Activated CD4-positive, CD25-positive, alpha-beta regulatory T cell (primary cell): ENCODE results near the gene GRIK4.

Source experiments
- DNase-seq, 4 experiments: peaks; one replicate each; lab custom pipeline; 2025; lab: John Stamatoyannopoulos, UW

GRIK4 gene

DNA sequence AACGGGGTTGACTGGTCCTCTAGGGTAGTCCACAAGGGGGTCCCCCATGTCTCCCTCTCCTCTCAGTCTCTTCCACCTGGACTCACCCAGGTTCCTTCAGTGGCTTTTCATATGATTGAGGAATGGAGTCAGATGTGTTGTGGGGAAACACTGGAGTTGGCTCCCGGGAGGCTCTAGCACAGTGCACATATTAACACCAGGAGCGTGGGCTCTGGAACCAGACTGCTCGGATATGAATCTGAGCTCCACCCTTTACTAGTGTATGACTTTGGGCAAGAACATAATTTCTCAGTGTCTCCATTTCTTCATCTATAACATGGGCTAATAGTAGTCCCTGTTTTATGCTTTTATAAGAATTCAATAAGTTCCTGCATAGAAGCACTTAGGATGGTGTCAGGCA is 157.0 kb downstream of the GRIK4 start:
- no peak for DNase-seq

DNA sequence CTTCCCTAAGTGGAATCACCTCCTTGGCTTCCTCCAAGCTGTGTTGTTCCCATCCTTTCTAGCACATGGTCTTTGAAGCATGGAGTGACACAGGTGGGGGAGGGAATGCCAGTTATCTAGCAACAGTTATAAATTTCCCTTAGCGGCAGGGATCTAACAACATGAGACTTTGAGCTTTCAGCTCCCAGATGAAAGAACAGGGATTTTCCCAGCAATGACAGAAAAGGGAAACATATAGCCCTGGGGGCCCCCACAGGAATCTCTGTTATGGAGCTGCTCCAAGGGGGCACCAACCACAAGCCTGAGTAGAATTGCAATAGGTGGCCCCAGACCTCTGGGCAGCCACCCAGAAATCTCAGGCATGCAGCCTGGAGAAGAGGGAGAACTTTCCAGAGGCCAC is 163.0 kb downstream of the GRIK4 start:
- DNase-seq = no peak

DNA sequence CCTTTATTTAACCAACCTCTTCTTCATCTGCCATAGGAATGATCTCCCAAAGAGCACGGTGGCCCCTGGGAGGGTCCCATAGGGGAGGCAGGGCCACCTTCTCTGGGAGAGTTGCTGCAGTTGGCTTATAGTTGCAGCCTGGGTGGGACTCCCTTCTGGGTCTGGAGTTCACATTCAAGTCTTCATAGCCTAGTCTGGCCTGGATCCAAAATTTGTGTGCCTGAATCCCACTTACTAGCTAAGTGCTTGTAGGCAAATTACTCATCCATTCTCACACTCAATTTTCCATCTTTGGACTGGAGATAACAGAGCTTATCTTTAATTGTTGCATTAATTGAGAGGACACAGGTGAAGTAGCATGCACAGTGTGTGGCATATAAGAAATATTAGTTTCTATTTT is 163.6 kb downstream of the GRIK4 start:
- no peak for DNase-seq

DNA sequence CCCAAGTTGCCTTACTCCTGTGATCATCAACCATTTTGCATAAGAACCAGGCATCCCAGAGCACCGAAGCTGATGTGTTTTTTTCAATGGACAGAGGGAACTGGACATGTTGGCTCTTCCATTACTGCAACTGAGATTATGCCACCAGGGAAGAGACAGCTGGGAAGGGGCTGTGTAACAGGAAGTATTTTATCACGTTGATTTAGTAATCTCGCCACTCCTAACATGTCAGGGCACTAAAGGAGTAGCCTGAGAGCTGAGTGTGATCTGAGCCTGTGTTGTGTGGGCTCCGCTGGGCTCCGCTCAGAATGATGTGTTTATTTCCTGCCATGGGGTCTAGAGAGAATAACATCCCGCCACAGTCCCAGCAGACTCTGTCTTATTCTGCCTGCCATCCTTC is 165.4 kb downstream of the GRIK4 start:
- DNase-seq = no peak

DNA sequence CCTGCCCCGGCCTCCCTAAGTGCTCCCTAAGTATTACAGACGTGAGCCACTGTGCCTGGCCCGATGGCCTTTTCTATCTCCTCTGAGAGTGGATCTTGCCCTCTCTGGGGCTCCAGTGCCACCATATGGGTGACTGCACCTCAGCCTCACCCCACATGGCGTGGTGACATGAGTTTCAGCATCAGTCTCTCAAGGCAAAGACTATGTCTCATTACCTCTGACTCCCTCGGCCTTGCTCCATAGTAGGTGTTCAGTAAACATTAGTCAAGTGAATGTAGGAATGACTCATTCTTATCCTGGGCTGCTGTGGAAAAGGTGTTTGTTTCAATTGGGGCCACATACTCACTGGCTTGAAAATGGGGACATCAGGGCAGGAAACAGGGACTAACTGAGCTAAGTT is 168.8 kb downstream of the GRIK4 start:
- no peak for DNase-seq

DNA sequence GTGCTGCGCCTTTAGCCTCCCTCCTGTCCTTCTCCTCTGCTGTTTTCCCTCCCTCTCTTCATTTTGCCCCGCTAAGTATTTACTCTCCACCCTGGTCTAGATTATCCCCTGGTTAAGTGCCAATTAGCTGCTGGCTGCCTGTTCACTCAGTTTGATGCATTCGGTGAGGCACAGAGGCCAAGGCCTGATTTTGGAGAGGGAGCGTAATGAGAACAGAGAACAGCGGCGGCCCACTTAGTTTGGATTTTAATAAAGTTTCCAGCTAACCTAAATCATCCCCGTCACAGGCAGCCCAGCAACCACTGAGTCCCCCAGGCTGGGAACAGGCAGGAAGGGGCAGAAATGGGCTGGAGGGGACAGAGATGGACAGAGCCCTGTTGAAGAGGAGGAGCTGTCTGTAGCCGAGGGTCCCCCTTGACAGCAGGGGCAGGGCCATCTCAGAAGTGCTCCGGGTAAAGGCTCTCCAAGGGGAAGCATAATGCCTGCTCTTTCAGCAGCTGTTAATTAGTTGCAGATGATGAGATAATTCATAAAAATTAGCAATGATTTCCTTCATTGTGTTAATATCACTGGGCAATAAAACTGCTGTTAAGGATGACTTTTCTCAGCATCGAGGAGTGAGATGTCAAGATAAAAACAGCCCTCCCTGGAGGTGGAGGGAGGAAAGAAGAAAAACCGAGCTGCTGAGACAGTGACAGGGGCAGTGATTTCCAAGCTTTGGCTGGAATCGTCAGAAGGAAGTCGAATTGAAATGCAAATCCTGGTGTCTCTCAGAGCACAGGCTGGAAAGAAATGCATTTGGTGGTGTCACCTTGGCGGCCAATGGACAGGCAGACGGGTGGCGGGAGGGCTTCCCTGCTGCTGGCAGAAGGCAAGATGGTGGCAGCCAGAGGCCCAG is 170.1 kb downstream of the GRIK4 start:
- no peak for DNase-seq

DNA sequence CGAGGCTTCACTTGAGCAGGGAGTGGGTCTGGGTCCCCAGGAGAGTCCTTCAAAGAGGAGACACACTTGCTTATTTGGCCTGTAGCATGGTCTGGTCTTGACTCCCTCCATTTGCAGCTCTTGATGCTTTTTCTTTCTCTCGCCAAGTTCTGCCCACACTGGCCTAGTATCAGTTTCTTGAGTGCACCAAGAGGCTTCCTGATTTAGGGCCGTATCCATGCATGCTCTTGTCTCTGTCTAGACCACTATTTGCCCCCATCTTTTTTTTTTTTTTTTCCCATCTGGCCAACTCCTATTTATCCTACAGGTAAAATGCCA is 170.7 kb downstream of the GRIK4 start:
- no peak for DNase-seq

DNA sequence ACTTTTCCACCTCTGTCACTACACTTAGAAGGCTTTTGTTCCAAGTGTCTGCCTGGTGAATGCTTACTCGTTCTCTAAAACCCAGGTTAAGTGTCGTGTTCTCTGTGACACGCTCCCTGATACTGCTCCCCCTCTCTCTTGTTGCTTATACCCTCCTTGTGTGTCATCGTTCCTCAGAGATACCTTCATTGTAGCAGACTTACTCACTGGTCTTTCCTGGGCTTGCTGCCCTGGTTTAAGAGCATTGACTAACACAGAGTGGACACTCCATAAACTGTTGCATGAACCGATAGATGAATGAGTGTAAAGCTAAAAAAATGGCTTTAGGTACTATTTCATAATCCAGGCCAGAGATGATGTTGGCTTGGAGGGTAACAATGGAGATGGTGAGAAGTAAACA is 171.3 kb downstream of the GRIK4 start:
- no peak for DNase-seq

DNA sequence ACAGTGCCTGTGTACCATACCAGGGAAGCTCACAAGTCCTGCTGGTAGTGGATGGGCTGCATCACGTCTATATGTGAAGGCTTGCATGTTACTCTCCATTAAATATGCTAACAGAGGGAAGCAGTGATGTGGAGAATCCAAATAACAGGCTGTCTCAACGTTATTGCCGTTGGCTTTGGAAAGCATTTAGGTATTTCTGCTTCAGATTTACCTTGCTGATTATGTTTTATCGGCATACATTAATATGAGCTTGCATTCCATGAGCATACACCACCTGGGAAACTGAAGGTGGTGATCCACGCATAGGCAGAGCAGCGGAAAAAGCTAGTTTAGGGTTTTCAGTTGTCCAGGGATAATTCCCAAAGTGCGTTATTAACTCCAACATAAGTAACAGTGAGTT is 175.0 kb downstream of the GRIK4 start:
- no peak for DNase-seq

DNA sequence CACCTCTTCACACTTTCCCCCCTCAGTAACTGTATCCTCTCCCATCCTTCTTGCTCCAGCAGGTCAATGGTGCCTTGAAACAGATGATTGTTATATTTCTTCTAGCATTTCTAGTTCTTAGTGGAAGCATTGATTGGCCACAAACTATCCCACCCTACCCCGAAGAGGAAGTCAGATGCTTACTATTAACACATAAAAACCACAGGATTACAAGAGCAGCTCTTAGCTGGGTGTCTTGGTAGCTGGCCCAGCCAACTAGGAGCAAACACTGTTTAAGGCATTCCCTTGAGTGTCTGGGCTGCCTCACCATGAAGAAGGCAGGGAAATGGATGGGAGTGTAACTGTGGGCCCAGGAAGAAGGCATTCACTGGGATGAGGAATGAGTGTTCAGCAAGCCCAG is 176.6 kb downstream of the GRIK4 start:
- DNase-seq = no peak

DNA sequence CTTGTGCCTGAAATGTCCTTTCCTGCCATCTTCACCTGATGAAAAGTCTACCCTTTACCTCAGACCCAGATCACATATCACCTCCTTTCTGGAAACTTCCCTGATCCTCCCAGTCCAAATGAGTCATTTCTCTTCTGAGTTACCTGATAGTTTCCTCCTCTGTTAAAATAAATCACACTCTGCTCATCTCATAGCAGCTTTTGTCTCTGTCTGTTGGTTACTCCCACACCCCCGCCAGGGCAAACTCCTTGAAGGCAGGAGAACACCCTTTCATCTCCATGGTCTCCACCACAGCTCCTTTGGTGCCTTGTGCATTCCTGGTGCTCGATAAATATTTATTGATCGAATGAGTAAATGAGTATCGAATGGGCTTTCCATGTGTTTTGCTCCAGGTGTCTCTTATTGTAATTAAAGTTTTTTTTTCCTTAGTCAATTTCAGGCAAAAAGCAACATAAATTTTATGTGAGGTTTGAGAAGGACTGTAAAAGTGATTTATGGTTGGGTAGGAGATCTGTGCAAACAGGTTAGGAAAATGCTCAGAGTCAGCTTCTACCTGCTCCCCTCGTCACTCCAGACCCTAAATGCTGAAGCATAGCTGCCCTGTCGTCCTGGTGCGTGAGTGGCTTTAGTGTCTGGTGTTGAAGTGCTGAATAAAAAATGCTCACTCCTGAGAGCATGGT is 178.2 kb downstream of the GRIK4 start:
- DNase-seq = no peak

DNA sequence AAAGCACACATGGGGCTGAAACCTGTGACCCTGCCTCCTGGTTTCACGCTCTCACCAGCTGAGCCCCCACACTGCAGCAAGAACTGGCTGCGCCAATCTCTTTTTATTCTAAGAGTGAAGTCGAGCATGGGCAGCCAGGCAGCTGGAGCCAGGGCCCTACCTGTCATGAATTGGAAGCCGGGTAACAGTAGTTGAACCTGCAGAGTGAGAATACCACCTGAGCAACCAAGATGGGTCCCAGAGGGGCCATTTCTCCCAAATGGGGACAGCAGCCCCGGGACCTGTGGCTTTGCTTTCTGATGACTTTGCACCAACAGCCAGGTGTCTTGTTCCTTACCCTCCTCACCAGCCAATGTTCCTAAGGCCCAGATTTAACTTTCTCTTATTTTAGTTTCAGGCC is 178.9 kb downstream of the GRIK4 start:
- DNase-seq = no peak

DNA sequence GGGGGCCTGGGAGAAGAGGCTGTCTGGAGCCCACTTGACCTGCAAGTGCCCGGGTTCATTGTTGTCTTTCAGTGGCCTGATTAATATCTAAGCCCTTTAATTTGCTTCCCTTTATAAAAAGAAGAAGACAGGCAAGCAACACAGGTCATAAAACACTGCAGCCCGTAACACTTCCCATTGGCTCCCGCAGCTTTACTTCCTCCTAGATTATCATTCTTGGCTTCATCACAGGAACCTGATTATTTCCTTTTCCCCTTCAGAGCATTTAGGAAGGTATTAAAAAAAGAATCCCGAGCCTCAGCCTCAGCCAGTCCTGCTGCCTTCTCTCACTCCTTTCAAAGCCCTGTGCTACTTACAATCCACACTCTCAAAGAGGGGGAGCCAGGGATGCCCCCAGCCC is 183.2 kb downstream of the GRIK4 start:
- no peak for DNase-seq

DNA sequence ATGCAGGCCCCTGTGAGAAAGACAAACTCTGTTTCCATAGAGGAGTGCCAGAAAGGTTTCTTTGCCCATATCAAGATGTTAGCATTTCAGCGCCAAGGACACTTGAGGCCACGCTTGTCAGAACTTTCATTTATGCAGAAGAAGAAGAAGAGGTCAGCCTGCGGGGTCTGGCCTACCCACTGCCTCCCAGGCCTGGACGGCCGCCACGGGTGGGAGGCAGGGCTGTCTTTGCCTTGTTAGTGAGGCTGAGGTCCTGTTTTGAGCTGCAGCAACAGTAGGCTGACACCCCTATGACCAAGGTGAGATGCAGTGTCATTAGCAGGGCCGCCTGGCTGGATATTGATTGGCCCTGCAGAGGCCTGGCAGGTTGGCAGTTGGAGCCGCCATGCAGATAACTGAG is 183.9 kb downstream of the GRIK4 start:
- no peak for DNase-seq

DNA sequence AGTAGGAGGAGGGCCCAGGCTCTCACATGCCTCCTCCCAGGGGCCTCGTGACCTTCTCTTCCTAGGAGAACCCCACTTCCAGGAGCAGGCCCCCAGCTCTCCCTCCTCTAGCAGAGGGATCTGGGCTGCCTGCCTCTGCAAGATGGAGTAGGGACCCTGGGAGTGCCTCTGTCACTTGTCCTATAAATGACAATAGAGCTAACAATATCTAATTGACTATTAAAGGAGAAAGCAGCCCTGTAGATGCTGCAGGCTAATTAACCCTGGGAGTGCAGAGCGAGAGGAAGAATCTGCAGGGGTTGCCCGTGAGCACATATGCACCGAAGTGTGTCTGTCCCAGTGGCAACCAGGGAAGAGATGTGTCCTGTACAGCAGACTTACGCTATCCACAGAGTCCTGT is 184.4 kb downstream of the GRIK4 start:
- DNase-seq = no peak

DNA sequence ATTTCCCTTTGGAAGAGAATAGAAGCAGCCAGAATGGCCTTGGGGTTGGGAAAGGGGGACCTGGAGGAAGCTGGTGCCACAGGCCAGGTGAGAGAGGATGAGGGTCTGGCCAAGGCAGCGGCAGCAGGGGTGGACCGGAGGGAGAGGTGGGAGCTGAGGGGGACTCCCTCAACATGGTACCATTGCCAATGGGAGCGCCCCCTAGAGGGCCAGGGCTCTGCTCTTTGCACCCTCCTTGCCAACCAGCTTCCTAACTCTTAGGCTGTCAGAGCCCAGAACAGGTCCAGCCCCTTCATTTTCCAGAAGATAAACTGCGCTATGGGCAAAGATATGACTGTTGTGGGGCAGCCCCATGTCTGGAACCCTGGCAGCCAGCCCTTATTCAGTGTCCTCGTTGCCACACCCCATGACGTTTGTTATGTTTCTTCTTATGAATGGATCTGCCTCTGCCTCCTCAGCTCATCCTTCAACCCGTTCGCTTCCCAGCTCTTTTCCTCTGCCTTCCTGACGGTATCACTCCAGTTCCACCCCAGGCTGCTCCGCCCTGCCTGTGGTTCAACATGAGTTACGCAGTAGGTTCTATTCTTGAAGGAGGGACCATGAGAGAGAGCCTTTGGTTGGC is 185.2 kb downstream of the GRIK4 start:
- no peak for DNase-seq

DNA sequence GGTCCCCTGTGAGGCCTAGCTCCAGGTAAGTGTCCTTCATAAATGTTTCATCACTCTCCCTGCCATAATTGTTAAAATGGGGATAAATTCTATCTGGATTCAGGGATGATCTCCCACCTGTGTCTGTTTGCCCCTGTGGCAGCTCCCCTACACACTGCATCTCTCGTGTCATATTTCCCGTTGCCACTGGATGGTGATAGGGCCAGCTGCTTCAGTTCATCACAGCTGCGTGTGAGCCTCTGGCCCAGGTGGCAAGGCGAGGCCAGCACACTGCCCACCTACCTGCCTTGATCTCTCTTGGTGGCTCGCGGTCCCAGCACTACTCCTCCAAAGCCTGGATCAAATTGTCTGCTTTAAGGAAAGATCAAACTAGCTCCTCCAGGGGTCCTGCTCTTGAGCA is 187.4 kb downstream of the GRIK4 start:
- DNase-seq = no peak

DNA sequence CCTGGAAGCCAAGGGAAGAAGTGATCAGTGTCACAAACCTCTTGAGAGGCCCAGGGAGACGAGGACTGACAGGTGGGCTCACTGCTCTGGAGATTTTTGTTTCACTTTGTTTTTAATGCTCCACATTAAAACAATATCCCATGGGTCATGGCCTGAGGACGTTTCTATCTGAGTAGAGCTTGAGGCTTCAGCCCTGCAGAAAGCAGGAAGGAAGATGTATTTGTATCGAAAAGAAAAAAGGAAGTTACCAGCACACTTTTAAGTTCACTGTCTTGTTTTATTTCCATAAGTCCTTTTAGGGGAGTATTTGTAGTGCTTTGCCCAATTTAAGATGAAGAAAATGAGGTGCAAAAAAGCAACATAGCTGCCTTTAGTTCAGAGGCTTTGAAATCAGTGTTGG is 191.1 kb downstream of the GRIK4 start:
- no peak for DNase-seq

DNA sequence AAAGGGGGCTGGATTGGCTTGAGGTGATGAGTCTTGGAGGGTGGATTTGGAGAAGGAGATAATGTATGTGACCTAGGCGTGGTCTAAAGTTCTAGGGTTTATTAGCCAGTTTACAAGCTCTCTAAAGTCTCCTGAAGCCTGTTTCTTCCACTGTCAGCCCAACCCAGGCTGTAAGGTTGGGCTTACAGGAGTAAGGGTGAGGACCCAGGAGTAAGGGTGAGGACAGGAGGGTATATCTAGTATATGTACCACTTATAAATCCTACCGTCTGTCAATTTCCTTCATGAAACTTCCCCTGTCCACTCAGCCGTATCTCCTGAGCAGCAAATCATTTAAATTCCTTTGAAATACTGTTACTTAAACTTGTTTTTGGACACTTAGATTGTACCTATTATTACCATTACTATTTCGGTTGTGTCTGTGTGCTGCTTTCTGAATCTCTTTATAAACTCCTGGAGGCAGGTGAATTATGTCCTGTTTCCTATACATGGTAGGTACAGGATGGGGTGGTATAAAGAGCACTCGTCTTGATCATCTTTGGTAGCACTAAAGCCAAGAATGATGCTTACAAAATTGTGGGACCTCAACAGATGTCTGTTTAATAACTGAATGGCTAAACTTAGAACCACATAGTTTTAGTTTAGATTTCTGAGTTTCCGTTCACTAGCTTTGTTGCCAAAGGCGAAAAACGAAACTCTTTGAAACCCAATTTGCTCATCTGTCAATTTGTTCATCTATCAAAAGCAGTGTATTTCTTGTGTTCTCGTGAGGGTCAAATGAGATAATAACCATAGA is 192.0 kb downstream of the GRIK4 start:
- no peak for DNase-seq

DNA sequence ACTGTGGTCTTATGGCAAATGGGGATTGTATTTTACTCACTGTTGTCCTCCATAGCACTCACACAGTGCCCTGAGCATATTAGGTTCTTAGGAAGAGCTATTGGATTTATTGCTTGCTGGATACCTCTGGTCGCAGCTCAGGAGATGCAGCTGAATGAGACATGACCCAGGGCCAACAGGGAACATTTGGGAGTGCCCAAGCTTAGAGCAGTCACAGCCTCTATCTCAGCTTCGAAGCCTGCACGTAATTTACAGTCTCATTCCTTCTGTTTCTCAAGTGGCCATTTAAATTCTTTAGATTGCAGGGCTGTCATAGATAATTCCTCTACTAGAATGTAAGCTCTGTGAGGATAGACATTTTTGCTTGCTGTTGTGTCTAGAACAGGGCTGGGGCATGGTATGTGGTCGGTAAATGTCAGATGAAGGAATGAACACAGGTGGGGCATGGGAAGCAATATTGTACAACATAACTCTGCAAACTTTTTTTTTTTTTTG is 192.8 kb downstream of the GRIK4 start:
- no peak for DNase-seq

DNA sequence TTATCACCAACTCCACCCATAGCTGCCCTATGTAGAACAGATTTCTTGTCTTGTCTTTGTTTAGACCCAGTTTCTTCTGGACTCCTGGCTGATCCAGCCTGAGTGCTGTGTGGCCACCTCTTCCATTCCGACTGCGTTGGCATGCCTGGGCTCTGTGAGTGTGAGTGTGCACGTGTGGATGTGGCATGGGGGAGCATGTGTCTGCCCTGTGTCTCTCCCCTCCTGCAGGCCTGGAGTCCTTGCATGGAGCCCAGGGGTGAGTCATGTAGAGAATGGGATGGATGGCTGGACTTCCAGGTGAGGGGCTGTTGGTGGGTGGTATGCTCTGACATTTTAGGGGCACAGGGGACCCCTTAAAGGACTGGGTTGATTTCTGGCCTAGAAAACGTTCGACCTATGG is 194.7 kb downstream of the GRIK4 start:
- DNase-seq = no peak

DNA sequence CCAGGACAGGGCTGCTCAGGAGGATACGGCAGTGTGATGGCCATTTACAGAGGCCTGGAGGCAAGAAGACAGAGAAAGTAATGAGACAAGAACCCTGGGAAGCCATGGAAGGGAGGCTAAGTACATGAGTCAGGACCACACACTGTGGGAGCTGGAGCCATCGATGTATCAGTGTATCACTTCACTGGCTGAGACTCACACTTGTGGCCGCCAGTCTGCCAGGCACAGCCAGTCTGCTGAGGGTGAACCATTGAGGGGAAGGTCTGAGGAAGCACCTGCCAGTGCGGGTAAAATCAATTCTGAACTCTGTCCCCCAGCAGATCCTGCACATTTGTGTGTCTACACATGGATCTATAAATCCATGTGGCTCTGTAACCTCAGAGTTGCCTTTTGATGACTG is 195.6 kb downstream of the GRIK4 start:
- no peak for DNase-seq
